K562 (cell line): ENCODE data around the gene TBC1D17.

Experiments
- CBX3 ChIP-seq, 2 experiments: IDR thresholded peaks; 1 replicate in 1 of 2; 2 replicates in 1 of 2; pipeline ENCODE4 v1.6.1; 2012; ENCODE audit warnings: inconsistent platforms in 2 of 2, low read length in 2 of 2, borderline replicate concordance in 1 of 2, control low read depth in 1 of 2
- CTCF ChIP-seq, 3 experiments: IDR thresholded peaks in 2 of 3; conservative IDR thresholded peaks in 1 of 3; 2 replicates each; pipeline ENCODE4 v1.5.1; 2011 to 2012; ENCODE audit warnings: low read length in 3 of 3, mild to moderate bottlenecking in 3 of 3, control low read depth in 2 of 3, improper control_type of control experiment in 1 of 3, inconsistent platforms in 1 of 3, low read depth in 1 of 3, mixed read lengths in 1 of 3, moderate library complexity in 1 of 3; ENCODE audit not compliant: insufficient read depth in 2 of 3
- CTCFL ChIP-seq: IDR thresholded peaks from 2 replicates; pipeline ENCODE4 v1.6.1; 2011; ENCODE audit warnings: borderline replicate concordance, low read depth, mild to moderate bottlenecking, moderate library complexity, low read length; ENCODE audit not compliant: insufficient read depth, poor library complexity, severe bottlenecking
- HNRNPK ChIP-seq: fragments of 200-400 bp; formaldehyde crosslinking; IDR thresholded peaks from one replicate; pipeline ENCODE4 v1.6.1; 2018; ENCODE audit warnings: mild to moderate bottlenecking, low read depth, low read length; ENCODE audit not compliant: poor library complexity, severe bottlenecking
- MTF1 ChIP-seq: fragments of 250-450 bp; sonication (Bioruptor Pico); IDR thresholded peaks from 2 replicates; pipeline ENCODE4 v1.9.0; 2021; ENCODE audit warnings: moderate library complexity, mild to moderate bottlenecking, inconsistent platforms, borderline replicate concordance
- ZNF24 ChIP-seq: fragments of 450-650 bp; IDR thresholded peaks from 2 replicates; pipeline ENCODE4 v1.6.1; 2016

GRCh38 chr19:49910179-49910578 is 32.7 kb downstream of the TBC1D17 start:
- TF ChIP-seq CTCFL (no peak), ZNF24 (no peak), MTF1 (CRISPR knock-in tag) (no peak), HNRNPK (no peak), CBX3 (IDR thresholded peaks at IDR 0.05; ENCODE audit: borderline replicate concordance in 1 of 2, low read length in 2 of 2) (no peak), CTCF (IDR thresholded peaks at IDR 0.05 in 2 of 3, conservative IDR thresholded peaks at IDR 0.05 in 1 of 3; ENCODE audit: insufficient read depth in 2 of 3, low read depth in 1 of 3, low read length in 3 of 3) (no peak)
